GM18873 (cell line): ENCODE data around the gene ORAI2.
"Not testable (repeated sequence)": the region's sequence is repeated elsewhere in the genome, so short reads cannot be mapped to it uniquely, and the experiment has no call there.

Experiments
- ATAC-seq: cut with Tn5 transposase; IDR thresholded peaks from one replicate; pipeline ENCODE4 v1.9.1; 2021; ENCODE audit warnings: mild to moderate bottlenecking, moderate library complexity, moderate number of reproducible peaks; ENCODE audit not compliant: unreplicated experiment, low FRiP score

ORAI2 gene

DNA sequence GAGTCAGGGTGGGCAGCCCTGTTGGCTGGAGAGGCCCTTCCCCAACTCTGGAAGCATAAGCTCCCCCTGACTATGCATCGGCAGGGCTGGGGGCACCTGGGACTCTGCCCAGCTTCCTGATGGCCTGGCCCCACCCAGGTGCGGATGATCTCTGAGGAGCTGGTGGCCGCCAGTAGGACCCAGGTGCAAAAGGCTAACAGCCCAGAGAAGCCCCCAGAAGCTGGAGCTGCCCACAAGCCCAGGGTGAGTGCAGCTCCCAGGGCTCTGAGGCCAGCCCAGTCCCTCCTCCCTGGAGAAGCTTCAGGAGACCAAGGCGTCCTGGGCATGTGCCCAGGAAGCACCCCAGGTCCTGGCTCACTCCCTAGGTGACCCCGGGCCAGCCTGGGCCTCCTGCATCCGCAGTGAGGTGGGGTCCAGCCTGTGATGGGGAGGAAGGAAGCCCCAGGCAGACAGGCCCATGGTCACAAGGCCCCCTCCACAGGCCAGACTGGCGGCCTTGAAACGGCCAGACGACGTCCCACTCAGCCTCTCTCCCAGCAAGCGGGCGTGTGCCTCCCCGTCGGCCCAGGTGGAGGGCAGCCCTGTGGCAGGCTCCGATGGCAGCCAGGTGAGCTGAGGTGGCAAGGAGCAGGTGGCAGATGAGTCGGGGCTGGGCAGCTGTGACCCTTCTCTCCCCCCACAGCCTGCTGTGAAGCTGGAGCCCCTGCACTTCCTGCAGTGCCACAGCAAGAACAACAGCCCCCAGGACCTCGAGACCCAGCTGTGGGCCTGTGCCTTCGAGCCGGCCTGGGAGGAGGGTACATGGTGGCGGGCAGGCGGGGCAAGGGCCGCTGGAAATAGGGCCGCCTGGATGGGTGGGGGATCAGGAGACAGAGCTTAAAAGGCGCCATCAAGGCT lies 34.5 kb downstream of the ORAI2 start:
- no peak for ATAC-seq

DNA sequence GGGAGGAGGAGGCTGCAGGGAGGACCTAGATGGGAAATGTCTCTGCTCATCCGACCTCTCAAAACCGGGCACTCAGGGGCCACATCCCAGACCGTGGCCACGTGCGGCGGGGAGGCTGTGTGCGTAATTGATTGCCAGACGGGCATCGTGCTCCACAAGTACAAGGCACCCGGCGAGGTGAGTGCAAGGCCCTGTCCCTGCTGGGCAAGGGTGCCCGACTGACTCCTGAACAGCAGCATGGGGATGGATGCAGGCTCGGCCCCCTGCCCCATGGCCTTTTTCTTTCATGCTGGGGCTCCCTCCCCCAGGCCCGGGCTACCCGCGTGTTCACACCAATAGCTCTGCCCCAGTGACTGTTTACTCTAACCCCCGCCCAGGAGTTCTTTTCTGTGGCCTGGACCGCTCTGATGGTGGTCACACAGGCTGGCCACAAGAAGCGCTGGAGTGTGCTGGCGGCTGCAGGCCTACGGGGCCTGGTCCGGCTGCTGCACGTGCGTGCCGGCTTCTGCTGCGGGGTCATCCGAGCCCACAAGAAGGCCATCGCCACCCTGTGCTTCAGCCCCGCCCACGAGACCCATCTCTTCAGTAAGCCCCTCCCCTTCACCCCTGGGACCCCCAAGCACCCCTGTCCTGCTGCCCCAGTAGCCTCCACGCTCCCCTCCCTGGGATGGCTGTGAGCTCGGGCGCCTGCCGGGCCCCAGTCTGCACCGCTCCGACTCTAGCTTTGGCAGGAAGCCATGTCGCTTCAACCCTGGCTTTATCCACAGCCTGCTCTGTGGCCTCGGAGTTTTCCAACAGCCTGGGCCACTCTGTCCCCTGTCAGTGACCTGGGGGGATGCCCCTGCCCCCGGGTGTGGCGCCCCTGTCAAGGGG lies 35.3 kb downstream of the ORAI2 start:
- no peak for ATAC-seq

DNA sequence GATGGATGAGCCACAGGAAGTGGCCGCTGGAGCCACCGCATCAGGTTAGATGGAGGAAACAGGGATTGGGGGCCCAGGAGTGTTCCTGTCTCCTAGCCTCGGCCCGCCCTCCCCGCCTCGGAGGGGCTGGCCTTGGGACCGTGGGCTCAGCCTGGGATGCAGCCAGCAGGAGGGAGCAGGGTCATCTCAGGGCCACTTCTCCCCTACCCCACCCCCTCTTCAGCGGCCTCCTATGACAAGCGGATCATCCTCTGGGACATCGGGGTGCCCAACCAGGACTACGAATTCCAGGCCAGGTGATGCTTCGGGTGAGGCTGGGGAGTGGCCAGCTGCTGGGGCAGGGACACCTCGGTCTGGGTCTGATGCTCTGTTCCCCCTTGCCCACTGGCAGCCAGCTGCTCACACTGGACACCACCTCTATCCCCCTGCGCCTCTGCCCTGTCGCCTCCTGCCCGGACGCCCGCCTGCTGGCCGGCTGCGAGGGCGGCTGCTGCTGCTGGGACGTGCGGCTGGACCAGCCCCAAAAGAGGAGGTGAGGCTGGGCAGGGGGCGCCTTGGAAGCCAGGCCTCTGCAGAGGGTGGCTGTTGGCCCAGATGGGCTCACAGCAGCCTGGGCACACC lies 36.1 kb downstream of the ORAI2 start:
- no peak for ATAC-seq

DNA sequence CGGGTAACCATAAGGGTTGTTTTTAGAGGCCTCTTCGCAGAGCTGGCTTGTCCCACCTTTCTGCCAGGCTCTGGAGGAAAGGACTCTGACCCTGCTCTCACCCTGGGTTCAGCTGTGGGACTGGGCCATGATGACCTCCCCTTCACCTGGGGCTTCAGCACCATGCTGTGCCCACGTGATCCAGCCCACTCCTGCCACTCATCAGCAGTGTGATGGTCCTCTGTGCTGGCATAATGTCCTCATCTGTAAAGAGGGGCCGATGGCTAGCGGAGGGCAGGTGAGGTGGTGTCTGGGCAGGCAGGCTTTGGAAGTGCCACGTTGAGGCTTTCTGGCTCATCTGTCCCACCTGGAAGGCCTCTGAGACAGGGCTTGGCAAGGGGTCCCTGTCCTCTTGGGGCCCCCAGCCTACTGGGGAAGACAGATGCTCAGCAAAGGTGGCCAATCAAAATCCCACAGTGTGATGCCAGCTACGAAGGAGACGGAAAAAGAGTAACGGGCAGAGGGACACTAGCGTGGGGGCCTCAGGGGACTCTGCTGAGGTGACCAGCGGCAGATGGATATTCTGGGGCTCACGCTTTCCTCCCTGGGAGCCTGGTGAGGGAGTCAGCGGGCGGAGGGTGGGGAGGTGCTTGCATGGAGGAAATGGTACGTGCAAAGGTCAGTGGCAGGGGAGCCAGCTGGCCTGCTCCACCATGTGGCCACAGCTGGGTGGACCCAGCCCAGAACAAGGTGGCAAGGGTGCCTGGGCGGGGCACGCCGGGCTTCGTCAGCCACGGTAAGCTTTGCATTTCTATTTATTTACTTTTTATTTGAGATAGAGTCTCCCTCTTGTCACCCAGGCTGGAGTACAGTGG lies 36.8 kb downstream of the ORAI2 start:
- ATAC-seq = no peak

- ATAC-seq = no peak
Measured at GRCh38 chr7:102471791-102472125, 38.4 kb downstream of the ORAI2 start.

GRCh38 chr7:102472126-102473041 lies 39.0 kb downstream of the ORAI2 start:
- no peak for ATAC-seq

DNA sequence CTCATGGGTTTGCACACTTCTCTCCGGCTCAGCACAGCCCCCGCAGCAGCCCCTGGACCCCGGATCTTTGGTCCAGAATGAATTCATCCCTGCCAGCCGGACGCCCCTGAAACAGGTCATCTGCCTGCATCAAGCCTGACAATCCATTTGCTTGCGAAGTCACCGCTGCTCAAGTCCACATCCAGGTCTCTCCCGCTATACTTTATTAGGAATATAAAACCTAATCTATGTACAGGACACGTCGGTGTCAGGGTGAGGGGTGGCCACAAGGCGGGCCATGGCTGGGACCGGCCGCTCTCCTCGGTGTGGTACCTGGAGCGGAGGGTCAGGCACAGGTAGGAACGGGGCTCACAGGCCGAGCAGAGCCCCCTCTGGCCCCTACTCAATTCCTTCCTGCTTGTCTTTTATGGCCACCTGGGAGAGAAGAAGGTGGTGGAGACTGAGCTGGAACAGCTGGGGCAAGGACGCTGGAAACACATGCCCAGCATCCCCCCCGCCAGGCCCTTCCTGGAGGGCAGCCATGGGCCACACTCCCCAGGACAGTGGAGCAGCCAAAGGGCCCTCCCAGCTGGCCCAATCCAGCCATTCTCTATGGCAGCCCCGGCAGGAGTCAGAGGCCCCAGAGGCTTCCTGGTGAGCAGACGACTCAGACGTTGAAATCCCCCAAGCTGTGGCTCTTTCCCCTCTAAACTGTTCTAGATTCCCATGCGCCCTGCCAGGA lies 40.1 kb downstream of the ORAI2 start:
- ATAC-seq = no peak

DNA sequence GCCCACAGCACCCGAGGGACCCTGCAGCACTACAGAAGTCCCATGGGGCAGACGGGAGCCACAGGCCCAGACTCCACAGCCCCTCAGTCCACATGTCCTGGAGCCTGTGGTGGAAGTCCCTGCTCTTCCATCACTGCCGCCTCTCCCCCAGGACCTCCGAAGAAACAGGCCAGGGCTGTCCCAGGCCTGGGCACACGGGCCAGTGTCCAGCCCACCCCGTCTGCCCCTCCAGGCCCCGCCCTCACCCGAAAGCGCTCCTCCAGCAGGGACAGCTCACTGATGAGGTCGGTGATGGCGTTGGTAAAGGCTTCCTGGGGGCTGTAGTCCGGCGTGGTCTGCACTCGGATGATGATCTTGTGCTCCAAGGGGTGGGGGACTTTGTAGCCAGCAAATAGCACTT lies 40.7 kb downstream of the ORAI2 start:
- ATAC-seq = not testable (repeated sequence)

GRCh38 chr7:102474736-102475435 lies 41.5 kb downstream of the ORAI2 start:
- not testable (repeated sequence) for ATAC-seq

DNA sequence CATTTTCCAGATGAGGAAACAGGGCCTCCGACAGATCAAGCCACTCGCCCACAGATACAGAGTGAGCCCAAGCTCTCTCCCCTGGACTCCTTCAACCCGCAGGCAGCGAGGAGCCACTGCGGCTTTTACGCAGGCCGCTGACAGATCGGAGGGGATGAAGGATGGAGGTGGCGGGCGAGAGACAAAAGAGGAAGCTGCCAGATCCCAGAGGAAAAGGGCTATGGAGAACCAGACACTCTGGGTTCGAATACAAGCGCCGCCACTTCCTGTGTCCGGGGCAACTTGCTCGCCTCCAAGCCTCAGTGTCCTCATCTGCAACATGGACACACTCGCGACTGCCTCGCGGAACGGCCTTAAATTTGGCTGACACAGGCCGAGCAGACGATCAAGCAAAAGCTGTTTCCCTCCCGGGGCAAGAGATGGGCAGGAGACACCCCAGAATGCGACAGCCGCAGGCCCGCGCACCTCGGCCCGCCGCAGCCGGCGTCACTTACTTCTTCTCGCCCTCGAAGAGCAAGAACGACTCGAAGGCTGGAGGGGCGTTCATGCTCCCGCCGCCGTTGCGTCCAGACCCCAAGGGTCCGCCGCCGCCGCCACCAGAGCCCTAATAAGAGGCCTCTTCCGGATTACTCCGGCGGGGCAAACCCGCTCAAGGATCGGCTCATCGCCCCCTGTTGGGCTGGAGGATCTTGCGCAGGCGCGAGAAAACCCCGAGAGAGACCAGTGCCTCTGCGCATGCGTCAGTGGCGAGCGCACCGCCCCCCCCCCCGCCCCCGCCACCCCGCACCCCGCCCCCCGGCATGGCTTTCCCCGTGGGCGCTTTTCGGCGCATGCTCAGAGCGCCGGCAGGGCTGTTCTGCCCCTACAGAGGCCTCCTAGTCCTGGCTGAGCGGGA lies 45.2 kb downstream of the ORAI2 start, which contains the start of gene POLR2J:
Gene POLR2J (minus strand): TSS at position 609 of the 895 bp plus-strand sequence. CDS start 62 bp downstream, at position 547.
- peak; percentile 54 for ATAC-seq

- ATAC-seq = not testable (repeated sequence)
Measured at GRCh38 chr7:102479209-102479584, 45.8 kb downstream of the ORAI2 start.

GRCh38 chr7:102479982-102480637 lies 46.7 kb downstream of the ORAI2 start:
- not testable (repeated sequence) for ATAC-seq

DNA sequence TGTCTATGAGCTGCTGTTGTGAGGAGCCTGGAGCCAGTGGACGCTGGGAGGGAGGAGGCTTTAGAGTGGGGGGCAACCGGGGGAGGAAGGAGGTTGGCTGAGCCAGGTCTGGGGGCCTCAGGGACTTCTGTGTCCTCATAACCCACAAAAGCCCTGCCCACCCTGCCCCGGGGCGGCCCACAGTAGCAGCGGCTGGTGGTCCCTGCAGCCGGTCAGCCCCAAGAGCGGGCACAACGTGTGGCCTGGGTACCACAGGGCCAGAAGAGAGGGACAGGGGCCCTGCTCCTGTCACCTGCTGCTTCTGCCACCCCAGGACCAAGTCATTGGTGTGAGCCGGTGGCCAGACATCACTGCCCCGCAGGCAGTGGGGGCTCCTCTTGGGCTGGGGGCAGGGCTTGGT lies 48.6 kb downstream of the ORAI2 start:
- not testable (repeated sequence) for ATAC-seq

GRCh38 chr7:102484317-102484716 lies 50.9 kb downstream of the ORAI2 start:
- not testable (repeated sequence) for ATAC-seq

- ATAC-seq = not testable (repeated sequence)
Measured at GRCh38 chr7:102490529-102491075, 57.2 kb downstream of the ORAI2 start.
